Stimulated activated naive B cell treated with anti-CD40 and anti-IgM and Interleukin-4, amounts not matched to agents 10 μg/mL and 1 μg/mL and 100 μg/mL, for 72 hours (primary cell): ENCODE results near the gene FXN.
A peak's percentile ranks its signal among the peaks of the same experiment; 100 is the strongest.
"Not testable (repeated sequence)": the region's sequence is repeated elsewhere in the genome, so short reads cannot be mapped to it uniquely, and the experiment has no call there.

ENCODE experiments used
- ATAC-seq, 2 donors: fragments of 150-1000 bp; cut with Tn5 transposase; replicated peaks; 2 replicates each; pipeline ENCODE4 v1.10.0; 2021; ENCODE audit warnings: moderate library complexity in 1 of 2
- DNase-seq: peaks from one replicate; pipeline ENCODE4 v3.0.0; 2021
- H3K27ac Mint-ChIP-seq: one replicate; pipeline ENCODE4 v1.8.0; 2022; ENCODE audit warnings: mild to moderate bottlenecking, mixed read lengths
- H3K27me3 Mint-ChIP-seq, 2 donors: one replicate each; pipeline ENCODE4 v1.8.0; 2022; ENCODE audit warnings: mixed read lengths in 2 of 2
- H3K36me3 Mint-ChIP-seq, 2 donors: one replicate each; pipeline ENCODE4 v1.8.0; 2022; ENCODE audit warnings: mixed read lengths in 2 of 2, mild to moderate bottlenecking in 1 of 2
- H3K4me1 Mint-ChIP-seq, 2 donors: one replicate each; pipeline ENCODE4 v1.8.0; 2022; ENCODE audit warnings: mixed read lengths in 2 of 2, mild to moderate bottlenecking in 1 of 2
- H3K4me3 Mint-ChIP-seq, 2 donors: one replicate each; pipeline ENCODE4 v1.8.0; 2022; ENCODE audit warnings: mild to moderate bottlenecking in 2 of 2, mixed read lengths in 2 of 2, moderate library complexity in 1 of 2
- H3K9me3 Mint-ChIP-seq, 2 donors: one replicate each; pipeline ENCODE4 v1.8.0; 2022; ENCODE audit warnings: mixed read lengths in 2 of 2, mild to moderate bottlenecking in 1 of 2

FXN gene

DNA sequence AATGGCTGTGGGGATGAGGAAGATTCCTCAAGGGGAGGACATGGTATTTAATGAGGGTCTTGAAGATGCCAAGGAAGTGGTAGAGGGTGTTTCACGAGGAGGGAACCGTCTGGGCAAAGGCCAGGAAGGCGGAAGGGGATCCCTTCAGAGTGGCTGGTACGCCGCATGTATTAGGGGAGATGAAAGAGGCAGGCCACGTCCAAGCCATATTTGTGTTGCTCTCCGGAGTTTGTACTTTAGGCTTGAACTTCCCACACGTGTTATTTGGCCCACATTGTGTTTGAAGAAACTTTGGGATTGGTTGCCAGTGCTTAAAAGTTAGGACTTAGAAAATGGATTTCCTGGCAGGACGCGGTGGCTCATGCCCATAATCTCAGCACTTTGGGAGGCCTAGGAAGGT lies 1.2 kb downstream of the FXN start:
- peak overlapping the region; percentile 96 for H3K27ac Mint-ChIP-seq
- ATAC-seq, result no peak
- H3K4me1 Mint-ChIP-seq, result peaks cover 9 to 12% of the 10 kb centered on the region in 2 donors
- peaks cover 3 to 5% of the 10 kb centered on the region in 2 donors for H3K36me3 Mint-ChIP-seq
- DNase-seq, result no peak
- no peaks in the 10 kb centered on the region for H3K27me3 Mint-ChIP-seq
- no peaks in the 10 kb centered on the region for H3K9me3 Mint-ChIP-seq
- peak overlapping the region; percentile 99 for H3K4me3 Mint-ChIP-seq

DNA sequence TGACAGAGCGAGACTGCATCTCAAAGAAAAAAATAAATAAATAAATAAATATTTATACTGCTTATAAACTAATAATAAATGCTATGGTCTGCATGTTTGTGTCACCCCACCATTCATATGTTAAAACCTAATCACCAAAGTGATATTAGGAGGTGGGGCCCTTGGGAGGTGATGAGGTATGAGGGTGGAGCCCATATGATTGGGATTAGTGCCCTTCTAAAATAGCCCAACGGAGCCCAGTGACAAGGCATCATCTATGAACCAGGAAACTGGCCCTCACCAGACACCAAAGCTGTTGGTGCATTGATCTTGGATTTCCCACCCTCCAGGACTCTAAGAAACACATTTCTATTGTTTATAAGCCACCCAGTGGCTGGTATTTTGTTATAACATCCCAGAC lies 5.1 kb downstream of the FXN start:
- no peak overlapping the region for H3K27ac Mint-ChIP-seq
- peaks cover 16 to 21% of the 10 kb centered on the region in 2 donors for H3K4me1 Mint-ChIP-seq
- H3K4me3 Mint-ChIP-seq, result no peak overlapping the region
- H3K9me3 Mint-ChIP-seq, result no peaks in the 10 kb centered on the region
- ATAC-seq, result no peak
- H3K36me3 Mint-ChIP-seq, result peaks cover 12 to 13% of the 10 kb centered on the region in 2 donors
- H3K27me3 Mint-ChIP-seq, result no peaks in the 10 kb centered on the region
- DNase-seq, result no peak

DNA sequence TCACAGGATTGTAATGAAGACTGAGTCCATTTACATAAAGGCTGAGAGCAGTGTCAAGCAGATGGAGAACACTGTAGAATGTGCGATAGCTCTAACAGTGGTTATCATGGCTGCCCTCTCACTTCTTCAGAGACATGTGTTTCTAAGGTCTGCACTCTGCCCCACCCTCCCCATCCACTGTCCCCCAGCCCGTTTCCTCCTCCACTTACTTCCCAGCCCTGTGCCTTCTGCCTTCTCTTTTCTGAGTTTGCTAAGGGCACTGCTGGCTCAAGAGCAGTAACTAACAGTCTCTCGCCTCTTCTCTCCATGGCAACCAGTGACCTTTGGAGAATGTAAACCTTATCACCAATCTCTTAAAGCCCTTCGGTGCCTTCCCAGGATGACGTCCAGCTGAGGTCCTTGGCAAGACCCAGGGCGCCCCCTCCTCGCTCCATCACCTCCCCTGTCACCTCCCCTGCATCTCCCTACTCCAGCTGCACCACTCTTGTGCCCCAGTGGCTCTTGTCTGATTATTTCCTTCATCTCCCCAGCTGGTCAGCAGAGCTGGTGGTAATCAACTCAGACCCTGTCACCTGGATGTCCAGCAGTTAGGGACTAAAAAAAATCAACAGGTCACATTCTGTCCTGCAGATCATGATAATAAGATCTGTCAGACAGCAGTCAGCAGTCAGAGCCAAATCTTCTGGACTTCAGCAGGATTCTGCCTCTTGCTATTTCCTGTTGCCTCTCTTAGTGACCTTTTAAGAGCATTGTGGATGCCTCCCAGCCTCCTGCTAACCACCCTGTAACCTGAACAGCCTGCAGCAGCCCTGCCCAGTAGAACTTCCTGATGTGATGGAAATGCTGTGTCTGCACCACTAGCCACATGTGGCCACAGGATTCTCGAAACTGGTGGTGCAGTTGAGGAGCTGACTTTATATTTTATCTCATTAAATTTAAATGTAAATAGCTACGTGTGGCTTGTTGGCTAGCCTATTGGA lies 9.0 kb downstream of the FXN start:
- ATAC-seq (peak in 1 of 2 donors; percentile 27), DNase-seq (no peak)
- Mint-ChIP-seq H3K27ac (peak overlapping the region; percentile 81), H3K4me3 (no peak overlapping the region), H3K9me3 (no peaks in the 10 kb centered on the region), H3K36me3 (peaks cover 26 to 31% of the 10 kb centered on the region in 2 donors), H3K4me1 (peaks cover 7 to 14% of the 10 kb centered on the region in 2 donors), H3K27me3 (no peaks in the 10 kb centered on the region)

DNA sequence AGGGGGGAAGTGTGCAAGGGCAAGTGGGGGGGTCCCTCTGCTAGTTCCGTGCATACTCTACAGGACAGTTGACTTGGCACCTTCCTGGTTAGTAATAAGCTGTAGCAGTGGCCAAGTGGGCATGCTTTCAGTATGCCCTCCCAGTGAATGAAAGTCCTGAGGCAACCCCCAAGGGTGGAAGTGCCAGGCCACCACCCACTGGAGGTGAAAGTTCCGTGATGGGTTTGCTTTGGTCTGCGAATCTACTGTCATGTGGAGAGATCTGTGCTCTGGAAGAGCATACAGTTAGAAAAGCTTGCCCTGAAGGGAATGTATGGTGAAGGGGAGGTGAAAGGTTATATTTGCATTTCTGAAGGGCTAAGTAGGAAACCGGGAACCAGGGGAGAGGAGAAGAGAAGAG lies 10.3 kb downstream of the FXN start:
- Mint-ChIP-seq H3K4me1 (peaks cover 7 to 14% of the 10 kb centered on the region in 2 donors), H3K36me3 (peaks cover 26 to 30% of the 10 kb centered on the region in 2 donors), H3K27me3 (no peaks in the 10 kb centered on the region), H3K27ac (no peak overlapping the region), H3K9me3 (no peaks in the 10 kb centered on the region), H3K4me3 (no peak overlapping the region)
- ATAC-seq, result no peak
- no peak for DNase-seq

DNA sequence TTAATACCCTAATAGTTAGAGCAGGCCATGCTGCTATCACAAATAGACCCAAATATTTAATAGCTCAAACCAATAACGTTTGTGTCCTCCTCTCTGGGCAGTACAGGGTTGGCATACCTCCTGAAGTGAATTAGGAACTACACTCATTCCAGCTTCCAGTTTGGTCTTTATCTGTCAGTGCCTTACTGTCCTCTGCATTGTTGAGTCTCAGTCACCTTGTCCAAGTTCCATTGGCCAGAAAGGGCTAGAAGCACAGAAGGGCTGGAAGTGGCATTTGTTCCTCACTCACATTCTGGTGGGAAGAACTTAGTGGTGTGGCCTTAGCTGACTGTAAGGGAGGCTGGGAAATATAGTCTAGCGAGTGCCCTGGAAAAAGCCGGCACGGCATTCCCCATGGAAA lies 11.2 kb downstream of the FXN start:
- Mint-ChIP-seq H3K4me1 (peaks cover 7 to 11% of the 10 kb centered on the region in 2 donors), H3K27ac (no peak overlapping the region), H3K36me3 (peaks cover 23 to 30% of the 10 kb centered on the region in 2 donors)

DNA sequence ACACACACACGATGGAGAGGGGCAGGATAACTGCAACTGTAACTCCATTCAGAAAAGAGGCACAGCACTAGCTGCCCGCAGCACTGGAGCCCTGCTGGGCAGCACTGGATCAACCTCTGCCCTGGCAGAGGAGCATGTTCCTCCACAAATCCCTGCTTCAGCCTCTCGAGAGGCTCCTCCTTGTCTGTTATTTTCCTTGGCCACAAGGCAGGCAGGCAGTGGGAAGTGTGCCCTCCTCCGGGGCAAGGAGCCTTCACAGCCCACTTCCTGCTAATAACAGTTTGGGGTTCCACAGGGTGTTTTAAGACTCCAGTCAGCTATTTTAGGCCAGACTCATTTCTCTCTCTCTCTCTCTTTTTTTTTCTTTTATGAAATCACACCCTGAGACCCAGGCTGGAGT lies 11.8 kb downstream of the FXN start:
- Mint-ChIP-seq H3K36me3 (peaks cover 23 to 30% of the 10 kb centered on the region in 2 donors), H3K4me1 (peaks cover 7 to 11% of the 10 kb centered on the region in 2 donors), H3K9me3 (no peaks in the 10 kb centered on the region), H3K27me3 (no peaks in the 10 kb centered on the region), H3K27ac (peak overlapping the region; percentile 52), H3K4me3 (no peak overlapping the region)
- ATAC-seq, result no peak
- DNase-seq, result no peak

More for the DNA sequence above, 11.2 kb downstream of the FXN start:
- DNase-seq (no peak), ATAC-seq (no peak)
- Mint-ChIP-seq H3K9me3 (no peaks in the 10 kb centered on the region), H3K4me3 (no peak overlapping the region), H3K27me3 (no peaks in the 10 kb centered on the region)

DNA sequence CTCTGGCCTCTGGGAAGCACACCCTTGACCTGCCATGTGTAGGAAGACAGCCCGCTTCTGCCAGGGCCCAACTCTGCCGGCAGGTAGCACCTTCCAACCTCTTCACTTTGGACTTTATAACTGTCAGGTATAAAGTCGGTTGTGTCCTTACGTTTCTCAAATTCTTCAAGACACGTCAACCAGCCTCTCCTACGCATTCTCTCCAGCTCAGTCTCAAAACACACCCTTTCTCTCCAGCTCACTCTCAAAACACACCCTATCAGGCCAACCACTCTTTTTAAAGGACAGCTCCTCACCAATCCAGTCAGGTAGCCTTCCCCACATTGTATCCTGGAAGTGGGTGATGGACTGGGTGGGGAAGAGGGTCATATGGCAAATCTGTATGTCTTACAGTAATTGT lies 13.5 kb downstream of the FXN start:
- H3K4me1 Mint-ChIP-seq, result peaks cover 7 to 9% of the 10 kb centered on the region in 2 donors
- ATAC-seq (no peak), DNase-seq (no peak)
- H3K27me3 Mint-ChIP-seq, result no peaks in the 10 kb centered on the region
- no peaks in the 10 kb centered on the region for H3K9me3 Mint-ChIP-seq
- H3K27ac Mint-ChIP-seq, result no peak overlapping the region
- H3K36me3 Mint-ChIP-seq, result peaks cover 19 to 32% of the 10 kb centered on the region in 2 donors
- no peak overlapping the region for H3K4me3 Mint-ChIP-seq

DNA sequence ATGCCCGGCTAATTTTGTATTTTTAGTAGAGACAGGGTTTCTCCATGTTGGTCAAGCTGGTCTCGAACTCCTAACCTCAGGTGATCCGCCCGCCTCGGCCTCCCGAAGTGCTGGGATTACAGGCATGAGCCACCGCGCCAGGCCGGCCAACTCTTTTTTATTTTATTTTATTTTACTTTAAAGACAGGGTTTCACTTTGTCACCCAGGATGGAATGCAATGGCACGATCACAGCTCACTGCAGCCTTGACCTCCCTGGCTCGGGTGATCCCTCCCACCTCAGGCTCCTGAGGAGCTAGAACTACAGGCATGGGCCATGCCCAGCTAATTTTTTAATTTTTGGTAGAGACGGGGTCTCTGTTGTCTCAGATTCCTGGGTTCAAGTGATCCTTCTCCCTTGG lies 15.4 kb downstream of the FXN start:
- H3K9me3 Mint-ChIP-seq, ATAC-seq, H3K4me1 Mint-ChIP-seq, H3K27ac Mint-ChIP-seq, DNase-seq, H3K4me3 Mint-ChIP-seq, H3K27me3 Mint-ChIP-seq: not testable (repeated sequence)
- peaks cover 16 to 28% of the 10 kb centered on the region in 2 donors for H3K36me3 Mint-ChIP-seq

DNA sequence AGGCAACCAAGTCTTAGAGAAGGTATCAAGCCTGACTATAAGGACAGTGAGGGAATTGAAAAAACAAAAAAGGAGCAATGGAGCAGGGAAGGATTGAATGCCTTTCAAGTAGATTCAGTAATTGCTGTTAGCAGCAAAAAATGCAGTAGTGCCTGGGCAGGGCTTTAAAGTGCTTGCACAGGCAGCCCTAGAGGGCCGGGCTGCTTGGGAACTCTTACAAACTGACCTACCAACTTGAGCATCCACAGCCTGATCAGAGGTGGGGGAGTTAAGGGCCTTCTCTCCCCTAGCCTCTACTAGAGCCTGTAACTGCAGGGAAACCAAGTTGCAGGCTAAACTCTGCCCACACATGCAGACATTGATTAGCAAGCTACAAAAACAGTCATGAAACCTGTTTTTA lies 19.4 kb downstream of the FXN start:
- Mint-ChIP-seq H3K9me3 (no peaks in the 10 kb centered on the region), H3K27me3 (no peaks in the 10 kb centered on the region), H3K27ac (no peak overlapping the region), H3K36me3 (peaks cover 19 to 34% of the 10 kb centered on the region in 2 donors), H3K4me3 (no peak overlapping the region), H3K4me1 (peaks cover 3 to 4% of the 10 kb centered on the region in 2 donors)
- DNase-seq (no peak), ATAC-seq (no peak)

DNA sequence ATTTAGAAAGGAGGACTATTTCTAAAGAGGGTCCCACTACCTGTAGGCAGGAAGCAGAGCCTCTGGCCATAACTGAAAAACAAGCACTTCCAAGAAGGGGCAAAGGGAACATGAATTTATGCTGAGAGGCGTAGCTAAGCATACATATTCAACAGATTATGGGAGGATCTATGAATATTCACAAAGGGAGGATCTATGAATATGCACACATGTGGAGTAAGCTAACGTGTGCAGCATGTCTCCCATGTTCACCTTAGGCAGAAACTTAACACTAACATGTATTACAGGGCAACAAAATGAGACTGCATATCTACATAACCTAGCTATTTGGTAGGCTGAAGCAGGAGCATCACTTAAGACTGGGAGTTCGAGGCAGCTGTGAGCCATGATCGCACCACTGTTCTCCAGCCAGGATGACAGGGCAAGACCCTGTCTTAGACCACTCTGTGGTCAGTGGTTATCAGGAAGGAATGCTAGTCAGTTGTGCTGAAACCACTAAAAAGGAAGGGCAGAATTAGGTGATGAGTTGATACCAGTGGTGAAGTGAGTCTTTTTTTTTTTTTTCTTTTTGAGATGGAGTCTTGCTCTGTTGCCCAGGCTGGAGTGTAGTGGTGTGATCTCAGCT lies 20.8 kb downstream of the FXN start:
- no peak for DNase-seq
- ATAC-seq, result no peak
- Mint-ChIP-seq H3K4me1 (peaks cover 11 to 13% of the 10 kb centered on the region in 2 donors), H3K9me3 (no peaks in the 10 kb centered on the region), H3K36me3 (peaks cover 25 to 44% of the 10 kb centered on the region in 2 donors), H3K27me3 (no peaks in the 10 kb centered on the region), H3K27ac (no peak overlapping the region), H3K4me3 (no peak overlapping the region)

DNA sequence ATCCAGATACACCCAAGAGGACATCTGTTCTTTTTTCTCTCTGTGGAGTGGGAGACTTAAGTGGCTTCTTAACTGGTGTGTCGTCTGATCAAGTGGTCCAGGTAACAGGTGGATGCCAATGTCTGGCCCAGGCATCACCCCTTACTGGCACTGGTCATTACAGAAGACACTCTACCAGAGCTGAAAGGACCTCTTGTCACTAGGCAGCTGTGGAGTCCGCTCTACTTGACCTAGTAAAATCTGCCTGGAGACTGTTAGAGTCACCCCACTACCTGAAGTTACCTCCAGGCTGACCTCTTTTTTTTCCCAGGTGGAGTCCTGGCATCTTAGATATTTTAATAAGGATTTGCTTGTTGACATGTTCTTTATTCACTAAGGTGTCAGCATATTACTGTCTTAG lies 22.5 kb downstream of the FXN start:
- Mint-ChIP-seq H3K27me3 (no peaks in the 10 kb centered on the region), H3K4me1 (peaks cover 11 to 13% of the 10 kb centered on the region in 2 donors), H3K9me3 (no peaks in the 10 kb centered on the region), H3K4me3 (no peak overlapping the region), H3K36me3 (peaks cover 25 to 47% of the 10 kb centered on the region in 2 donors), H3K27ac (no peak overlapping the region)
- DNase-seq (no peak), ATAC-seq (no peak)

DNA sequence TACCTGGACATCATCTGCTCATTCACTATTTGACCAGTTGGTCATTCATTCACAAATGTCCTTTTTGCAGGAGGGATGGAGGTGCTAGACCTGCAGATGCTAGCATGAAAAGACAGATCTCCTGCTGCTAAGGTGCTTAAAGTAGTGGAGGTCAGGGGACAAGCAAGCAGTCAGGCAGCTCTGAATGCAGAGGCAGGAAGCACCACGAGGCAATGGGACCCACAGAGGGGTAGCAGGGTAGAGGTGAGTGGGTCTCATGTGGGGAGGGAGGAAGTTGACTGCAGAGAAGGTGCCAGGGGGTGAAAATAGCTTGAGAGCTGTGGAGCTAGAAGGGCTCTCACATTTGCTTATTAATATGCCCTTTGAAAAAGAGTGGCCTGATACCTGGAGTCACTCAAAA lies 25.2 kb downstream of the FXN start:
- ATAC-seq, result peak in 1 of 2 donors; percentile 20

DNA sequence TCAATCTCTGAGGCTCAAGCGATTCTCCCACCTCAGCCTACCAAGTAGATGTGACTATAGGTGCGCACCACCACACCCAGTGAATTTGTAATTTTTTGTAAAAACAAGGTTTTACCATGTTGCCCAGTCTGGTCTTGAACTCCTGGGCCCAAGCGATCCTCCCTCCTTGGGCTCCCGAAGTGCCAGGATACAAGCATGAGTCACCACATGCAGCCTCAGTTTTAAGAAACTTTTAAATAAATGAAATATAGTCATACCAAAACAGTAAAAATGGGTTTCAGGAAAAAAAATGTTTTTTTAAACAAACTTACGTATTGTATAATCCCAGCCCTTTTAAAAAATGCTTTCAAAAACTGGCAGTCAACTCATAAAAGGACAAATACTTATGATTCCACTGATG lies 26.6 kb downstream of the FXN start:
- Mint-ChIP-seq H3K4me1 (peaks cover 9 to 13% of the 10 kb centered on the region in 2 donors), H3K27ac (no peak overlapping the region), H3K27me3 (no peaks in the 10 kb centered on the region), H3K4me3 (no peak overlapping the region), H3K9me3 (no peaks in the 10 kb centered on the region), H3K36me3 (peaks cover 26 to 52% of the 10 kb centered on the region in 2 donors)
- no peak for DNase-seq
- no peak for ATAC-seq

More for the DNA sequence above, 25.2 kb downstream of the FXN start:
- Mint-ChIP-seq H3K27ac (no peak overlapping the region), H3K4me3 (no peak overlapping the region), H3K27me3 (no peaks in the 10 kb centered on the region), H3K36me3 (peaks cover 27 to 49% of the 10 kb centered on the region in 2 donors), H3K9me3 (no peaks in the 10 kb centered on the region), H3K4me1 (peaks cover 11 to 13% of the 10 kb centered on the region in 2 donors)
- no peak for DNase-seq

DNA sequence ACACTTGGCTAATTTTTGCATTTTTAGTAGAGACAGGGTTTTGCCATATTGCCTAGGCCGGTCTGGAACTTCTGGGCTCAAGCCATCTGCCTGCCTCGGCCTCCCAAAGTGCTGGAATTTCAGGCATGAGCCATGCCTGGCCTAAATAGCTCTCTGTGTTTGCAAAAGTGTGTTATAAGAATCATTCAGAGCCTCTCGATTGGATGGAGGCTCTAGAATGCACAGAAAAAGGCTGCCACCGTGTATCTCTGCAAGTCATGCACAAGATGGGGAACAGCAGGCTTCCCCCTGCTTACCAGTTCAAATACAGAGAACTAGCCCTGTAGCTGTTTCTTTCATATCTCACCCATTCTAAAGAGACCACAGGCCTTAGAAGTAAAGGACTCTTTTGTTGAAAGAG lies 28.3 kb downstream of the FXN start:
- peaks cover 24 to 53% of the 10 kb centered on the region in 2 donors for H3K36me3 Mint-ChIP-seq

More for the DNA sequence above, 28.3 kb downstream of the FXN start:
- H3K9me3 Mint-ChIP-seq, result no peaks in the 10 kb centered on the region
- H3K27me3 Mint-ChIP-seq, result no peaks in the 10 kb centered on the region
- H3K4me3 Mint-ChIP-seq, result no peak overlapping the region
- ATAC-seq, result no peak
- DNase-seq, result no peak
- peaks cover 9 to 13% of the 10 kb centered on the region in 2 donors for H3K4me1 Mint-ChIP-seq
- no peak overlapping the region for H3K27ac Mint-ChIP-seq
